ENCODE data around the gene FGF21. TPM values are rescaled to one million over a fixed set of nuclear protein-coding genes. Genes with fewer than 3 reads are reported as not detected.

Gene FGF21
- total and polyA plus RNA-seq, 2 donors (not counting 3 experiments of a cell fraction or from before 2014, with no cell fraction given) = not detected

GRCh38 chr19:48777139-48777538 is 21.8 kb downstream of the FGF21 start:
- no peaks in the 10 kb centered on the region for H3K9me1 ChIP-seq (replicated peaks; ENCODE audit: control insufficient read depth, extremely low read depth, insufficient read depth, low read length)
- H3K27me3 ChIP-seq (ENCODE audit: control insufficient read depth in 2 of 2, insufficient read depth in 2 of 2, low read length in 2 of 2) = no peaks in the 10 kb centered on the region
- TF ChIP-seq GATA2 (IDR thresholded peaks at IDR 0.05; ENCODE audit: insufficient read depth, insufficient read length, low read depth, low read length) (no peak), JUN (IDR thresholded peaks at IDR 0.05; ENCODE audit: borderline replicate concordance, insufficient read depth, insufficient read length, low read depth) (no peak)
- no peak overlapping the region for H3K4me2 ChIP-seq (ENCODE audit: insufficient read depth, low read length)
- POLR2A ChIA-PET = no interaction called here
- no peak overlapping the region for H3K4me3 ChIP-seq (replicated peaks in 1 of 3; ENCODE audit: insufficient read depth in 1 of 3, low read depth in 1 of 3, low read length in 3 of 3)
- no peaks in the 10 kb centered on the region for H3K79me2 ChIP-seq (ENCODE audit: control insufficient read depth, insufficient read depth, low read length)
- H3K9me3 ChIP-seq (replicated peaks; ENCODE audit: control insufficient read depth, insufficient read depth, low read length) = no peaks in the 10 kb centered on the region
- dilution Hi-C loops (cut with MboI; ENCODE audit: extremely low pct_ligation_motif_present, low sequenced_read_pairs) (no loop called here), intact Hi-C loops (cut with micrococcal nuclease) (no loop called here)
- CTCF ChIA-PET = interaction anchor here (1.0 kb wide), 1 partner anchor 11 kb away, joined by 3 read pairs; no protein-coding TSS in a partner anchor
- no peak for DNase-seq (ENCODE audit: low read depth, low spot score)
- no peak overlapping the region for H2AFZ ChIP-seq (ENCODE audit: low read depth, low read length)
- no peak for FAIRE-seq
- H3K36me3 ChIP-seq (ENCODE audit: control insufficient read depth in 2 of 2, extremely low read depth in 1 of 2, insufficient read depth in 2 of 2, low read length in 2 of 2) = no peaks in the 10 kb centered on the region
- H3K27ac ChIP-seq (ENCODE audit: insufficient read depth, low read depth, low read length) = no peak overlapping the region
- no peaks in the 10 kb centered on the region for H4K20me1 ChIP-seq (replicated peaks; ENCODE audit: control insufficient read depth, extremely low read depth, insufficient read depth, low read length)
- peaks cover 9% of the 10 kb centered on the region for H3K4me1 ChIP-seq (ENCODE audit: control insufficient read depth, extremely low read depth, insufficient read depth, low read length)
- no TSS peak for BruUV-seq (replicated peaks)
- no peak overlapping the region for H3K9ac ChIP-seq (replicated peaks; ENCODE audit: extremely low read depth, insufficient read depth, low read length)

DNA sequence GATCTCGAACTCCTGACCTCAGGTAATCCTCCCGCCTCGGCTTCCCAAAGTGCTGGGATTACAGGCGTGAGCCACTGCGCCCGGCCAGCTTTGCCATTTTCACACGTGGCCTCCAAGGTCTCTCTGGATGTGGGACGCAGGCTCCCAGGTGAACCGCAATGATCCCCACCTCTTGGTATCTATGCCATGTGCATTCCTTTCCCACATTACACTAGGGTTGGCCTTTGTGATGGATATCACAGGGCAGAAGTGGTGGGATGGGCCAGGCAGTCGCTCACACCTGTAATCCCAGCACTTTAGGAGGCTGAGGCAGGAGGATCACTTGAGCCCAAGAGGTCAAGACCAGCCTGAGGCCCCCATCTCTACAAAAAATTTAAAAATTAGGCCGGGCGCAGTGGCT is 22.4 kb downstream of the FGF21 start:
- Histone ChIP-seq H3K4me3 (replicated peaks in 1 of 3; ENCODE audit: insufficient read depth in 1 of 3, low read depth in 1 of 3, low read length in 3 of 3) (no peak overlapping the region), H3K9me3 (replicated peaks; ENCODE audit: control insufficient read depth, insufficient read depth, low read length) (no peaks in the 10 kb centered on the region), H3K9ac (replicated peaks; ENCODE audit: extremely low read depth, insufficient read depth, low read length) (no peak overlapping the region), H3K27ac (ENCODE audit: insufficient read depth, low read depth, low read length) (no peak overlapping the region), H3K9me1 (replicated peaks; ENCODE audit: control insufficient read depth, extremely low read depth, insufficient read depth, low read length) (no peaks in the 10 kb centered on the region), H3K79me2 (ENCODE audit: control insufficient read depth, insufficient read depth, low read length) (no peaks in the 10 kb centered on the region), H2AFZ (ENCODE audit: low read depth, low read length) (no peak overlapping the region), H4K20me1 (replicated peaks; ENCODE audit: control insufficient read depth, extremely low read depth, insufficient read depth, low read length) (no peaks in the 10 kb centered on the region), H3K4me2 (ENCODE audit: insufficient read depth, low read length) (no peak overlapping the region), H3K27me3 (ENCODE audit: control insufficient read depth in 2 of 2, insufficient read depth in 2 of 2, low read length in 2 of 2) (no peaks in the 10 kb centered on the region), H3K36me3 (ENCODE audit: control insufficient read depth in 2 of 2, extremely low read depth in 1 of 2, insufficient read depth in 2 of 2, low read length in 2 of 2) (no peaks in the 10 kb centered on the region), H3K4me1 (ENCODE audit: control insufficient read depth, extremely low read depth, insufficient read depth, low read length) (peaks cover 9% of the 10 kb centered on the region)
- dilution Hi-C loops (cut with MboI; ENCODE audit: extremely low pct_ligation_motif_present, low sequenced_read_pairs) = no loop called here
- BruUV-seq (replicated peaks) = no TSS peak
- no peak for DNase-seq (ENCODE audit: low read depth, low spot score)
- no peak for FAIRE-seq
- intact Hi-C loops (cut with micrococcal nuclease) = no loop called here
- no peak for TF ChIP-seq FOS (IDR thresholded peaks at IDR 0.05; ENCODE audit: borderline replicate concordance, insufficient read depth, low read length)
- no peak for TF ChIP-seq GATA2 (IDR thresholded peaks at IDR 0.05; ENCODE audit: insufficient read depth, insufficient read length, low read depth, low read length)
- no peak for TF ChIP-seq POLR2A (IDR thresholded peaks at IDR 0.05; ENCODE audit: low read depth, low read length)
- no peak for TF ChIP-seq CTCF (IDR thresholded peaks at IDR 0.05; ENCODE audit: extremely low read depth in 1 of 2, insufficient read depth in 1 of 2, low read depth in 1 of 2, low read length in 2 of 2)
- TF ChIP-seq POLR2AphosphoS5 (IDR thresholded peaks at IDR 0.05; ENCODE audit: insufficient read depth, low read depth, low read length) = no peak
- no peak for TF ChIP-seq MAX (IDR thresholded peaks at IDR 0.05; ENCODE audit: insufficient read depth, insufficient read length)
- TF ChIP-seq JUN (IDR thresholded peaks at IDR 0.05; ENCODE audit: borderline replicate concordance, insufficient read depth, insufficient read length, low read depth) = no peak
- no peak for TF ChIP-seq MYC (IDR thresholded peaks at IDR 0.05; ENCODE audit: low read depth, low read length)
- no peak for TF ChIP-seq EZH2 (IDR thresholded peaks at IDR 0.05; ENCODE audit: borderline replicate concordance, low read depth, low read length, severe bottlenecking)
- CTCF ChIA-PET = interaction anchor here (1.0 kb wide), 1 partner anchor 10 kb away, joined by 3 read pairs; no protein-coding TSS in a partner anchor
- POLR2A ChIA-PET = no interaction called here
